GM19240 (cell line): ENCODE data around the gene ARMH2.
"Not testable (repeated sequence)": the region's sequence is repeated elsewhere in the genome, so short reads cannot be mapped to it uniquely, and the experiment has no call there.

Source experiments
- DNase-seq: peaks from one replicate; pipeline ENCODE4 v3.0.0; 2011; ENCODE audit warnings: low spot score; ENCODE audit not compliant: insufficient read length

ARMH2 gene

DNA sequence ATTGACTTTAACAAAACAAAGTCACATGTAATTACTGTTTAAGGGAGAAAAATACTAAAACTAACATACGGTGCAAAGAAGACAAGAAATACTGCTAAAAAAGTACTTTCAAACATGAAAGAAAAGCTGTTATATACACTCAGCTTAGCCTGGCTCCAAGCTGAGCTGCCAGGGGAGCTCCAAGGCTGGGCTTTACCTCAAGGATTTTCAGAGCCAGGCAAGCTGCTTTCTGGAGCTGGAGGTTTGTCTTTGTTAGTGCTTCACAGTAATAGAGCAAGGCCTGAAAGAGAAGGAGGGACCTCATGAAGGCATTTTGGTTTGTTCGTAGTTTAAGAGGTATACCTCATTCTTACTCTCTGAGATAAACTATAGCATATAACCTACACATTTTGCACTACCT lies 19.6 kb upstream of the ARMH2 start:
- no peak for DNase-seq

DNA sequence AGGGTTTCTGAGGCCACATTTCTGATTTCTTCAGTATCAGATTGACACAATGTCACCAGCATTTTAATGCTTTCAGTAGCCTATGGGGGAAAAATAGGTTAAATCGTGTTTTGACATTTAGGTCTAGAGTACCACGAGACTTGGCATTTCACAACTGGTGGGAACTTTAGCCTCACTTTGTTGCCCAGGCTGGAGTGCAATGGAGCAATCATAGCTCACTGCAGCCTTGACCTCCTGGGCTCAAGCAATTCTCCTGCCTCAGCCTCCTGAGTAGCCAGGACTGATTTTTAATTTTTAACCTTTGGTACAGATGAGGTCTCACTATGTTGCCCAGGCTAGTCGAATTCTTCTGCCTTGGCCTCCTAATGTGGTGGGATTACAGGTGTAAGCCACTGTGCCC lies 11.0 kb upstream of the ARMH2 start:
- no peak for DNase-seq

DNA sequence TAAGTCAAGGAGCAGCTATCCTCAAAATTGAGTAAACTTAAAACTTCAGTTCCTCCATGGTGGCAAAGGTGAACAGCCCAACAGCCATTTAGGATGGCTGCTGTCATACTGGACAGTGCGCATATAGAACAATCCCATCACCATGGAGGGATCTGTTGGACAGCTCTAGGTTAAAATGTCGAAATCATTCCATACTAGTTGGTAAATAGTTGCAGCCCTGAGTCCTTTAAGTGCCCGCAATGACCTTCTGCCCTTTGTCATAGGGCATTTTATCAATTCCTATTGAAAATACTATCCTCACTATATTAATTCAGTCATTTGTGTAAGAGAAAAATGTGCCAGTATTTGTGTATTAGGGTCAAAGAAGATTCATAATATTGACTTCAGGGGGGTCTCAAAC lies 8.9 kb upstream of the ARMH2 start:
- no peak for DNase-seq

DNA sequence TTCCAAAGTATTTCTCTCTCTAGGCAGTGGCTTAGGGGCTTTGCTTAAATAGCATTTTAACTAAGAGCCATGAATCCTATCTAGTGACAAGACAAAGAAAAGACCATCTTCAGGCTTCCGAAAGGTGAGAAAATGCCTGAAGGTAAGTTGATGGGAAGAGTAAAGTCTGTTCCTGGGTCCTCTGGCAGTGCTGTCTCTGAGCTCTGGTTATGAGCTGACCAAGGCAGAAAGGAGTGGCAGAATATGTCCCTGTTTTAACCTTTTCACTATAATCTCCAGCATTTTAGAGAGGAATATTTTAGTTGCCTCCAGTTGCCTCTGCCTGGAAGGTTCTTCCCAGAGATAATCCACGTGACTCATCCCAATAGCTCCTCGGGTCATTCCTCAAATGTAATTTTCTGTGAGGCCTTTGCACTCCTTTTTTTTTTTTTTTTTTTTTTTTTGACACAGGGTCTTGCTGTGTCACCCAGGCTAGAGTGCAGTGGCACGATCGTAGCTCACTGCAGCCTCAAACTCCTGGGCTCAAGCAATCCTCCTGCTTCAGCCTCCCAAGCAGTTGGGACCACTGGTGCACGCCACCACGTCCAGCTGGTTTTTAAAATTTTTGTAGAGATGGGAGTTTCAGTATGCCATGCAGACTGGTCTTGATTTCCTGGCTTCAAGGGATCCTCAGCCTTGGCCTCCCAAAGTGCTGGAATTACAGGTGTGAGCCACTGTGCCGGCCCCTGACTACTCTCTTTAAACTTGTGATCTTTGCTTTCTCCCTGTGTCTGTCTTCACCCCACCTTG lies 3.7 kb upstream of the ARMH2 start:
- no peak for DNase-seq

DNA sequence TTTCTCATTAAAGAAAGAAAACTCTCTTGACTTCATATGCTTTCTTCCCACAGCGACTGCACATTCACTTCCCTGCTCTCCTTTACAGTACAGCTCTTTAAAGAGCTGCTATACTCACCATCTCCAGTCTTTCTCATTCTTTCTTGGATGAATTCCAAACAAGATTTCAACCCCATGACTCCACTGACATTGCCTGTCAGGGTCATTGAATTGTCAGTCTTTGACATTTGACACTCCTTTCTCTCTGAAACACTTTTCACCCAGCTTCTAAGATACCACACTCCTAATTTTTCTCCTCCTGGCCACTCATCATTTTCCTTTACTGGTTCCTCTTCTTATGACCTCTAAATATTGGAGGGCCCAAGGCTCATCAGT lies 811 bp upstream of the ARMH2 start:
- no peak for DNase-seq

DNA sequence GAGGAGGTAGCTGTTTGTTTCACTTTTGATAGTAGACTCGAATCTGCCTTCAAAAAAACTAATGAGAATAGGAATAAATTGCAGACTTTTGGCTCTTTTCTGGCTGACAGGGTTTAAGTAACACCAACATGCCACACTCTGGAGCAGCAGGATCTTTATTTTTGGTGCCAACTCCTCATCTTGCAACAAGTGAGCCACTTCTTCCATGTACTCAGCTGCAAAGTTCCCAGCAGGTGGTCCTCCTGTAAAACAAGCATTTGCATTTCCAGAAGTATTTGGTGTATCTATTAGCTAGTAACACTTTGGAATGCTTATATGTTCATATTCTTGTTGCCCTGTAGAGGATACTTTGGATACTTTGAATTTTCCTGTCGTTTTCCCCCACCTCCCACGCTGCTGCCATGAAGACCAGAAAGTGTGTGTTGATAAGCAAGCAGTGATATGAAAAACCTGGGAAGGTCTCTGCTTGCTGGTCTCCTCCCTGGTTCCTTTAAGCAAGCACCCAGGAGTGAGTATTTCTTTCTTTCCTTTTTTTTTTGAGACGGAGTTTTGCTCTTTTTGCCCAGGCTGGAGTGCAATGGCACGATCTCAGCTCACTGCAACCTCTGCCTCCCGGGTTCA lies 1.0 kb downstream of the ARMH2 start:
- DNase-seq = no peak

DNA sequence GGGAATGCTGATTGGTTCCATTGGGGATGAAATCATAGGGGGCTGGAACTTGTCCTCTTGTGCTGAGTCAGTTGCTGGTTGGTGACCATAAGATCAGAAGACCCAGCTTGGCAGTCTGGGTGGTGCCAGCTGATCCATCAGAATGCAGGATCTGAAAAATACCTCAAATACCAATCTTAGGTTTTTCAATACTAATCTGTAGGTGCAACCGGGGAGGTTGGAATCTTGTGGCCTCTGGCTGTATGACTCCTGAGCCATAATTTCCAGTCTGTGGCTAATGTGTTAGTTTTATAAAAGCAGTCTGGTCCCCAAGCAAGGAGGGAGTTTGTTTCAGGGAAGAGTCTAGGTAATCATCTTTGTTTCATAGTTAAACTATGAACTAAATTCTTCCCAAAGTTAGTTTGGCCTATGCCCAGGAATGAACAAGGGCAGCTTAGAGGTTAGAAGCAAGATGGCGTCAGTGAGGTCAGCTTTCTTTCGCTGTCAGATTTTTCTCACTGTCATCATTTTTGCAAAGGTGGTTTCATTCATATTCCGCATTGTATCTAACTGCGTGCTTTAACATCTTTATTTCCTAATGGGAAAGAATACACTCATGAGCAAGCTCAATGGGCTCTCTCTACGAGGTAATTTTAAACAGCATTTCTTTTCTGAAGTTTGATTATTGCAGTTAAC lies 2.0 kb downstream of the ARMH2 start:
- DNase-seq = no peak

DNA sequence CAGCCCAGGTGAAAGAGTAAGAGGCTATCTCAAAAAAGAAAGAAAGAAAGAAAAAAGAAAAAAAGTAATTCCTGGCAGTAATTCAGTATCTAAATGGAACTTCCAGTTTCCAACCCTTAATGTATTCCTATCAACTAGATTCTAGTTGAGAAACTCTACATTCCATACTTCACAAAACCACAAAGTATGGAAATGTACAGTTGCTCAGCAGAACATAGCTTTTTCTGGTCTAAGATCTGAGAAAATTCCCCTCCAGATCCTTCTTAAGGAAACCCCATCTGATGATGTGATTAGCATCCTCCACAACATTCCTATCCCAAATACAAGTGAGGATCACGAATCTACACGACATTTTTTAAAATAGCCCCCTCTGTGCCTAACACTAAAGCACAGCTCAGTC lies 3.6 kb downstream of the ARMH2 start:
- no peak for DNase-seq

DNA sequence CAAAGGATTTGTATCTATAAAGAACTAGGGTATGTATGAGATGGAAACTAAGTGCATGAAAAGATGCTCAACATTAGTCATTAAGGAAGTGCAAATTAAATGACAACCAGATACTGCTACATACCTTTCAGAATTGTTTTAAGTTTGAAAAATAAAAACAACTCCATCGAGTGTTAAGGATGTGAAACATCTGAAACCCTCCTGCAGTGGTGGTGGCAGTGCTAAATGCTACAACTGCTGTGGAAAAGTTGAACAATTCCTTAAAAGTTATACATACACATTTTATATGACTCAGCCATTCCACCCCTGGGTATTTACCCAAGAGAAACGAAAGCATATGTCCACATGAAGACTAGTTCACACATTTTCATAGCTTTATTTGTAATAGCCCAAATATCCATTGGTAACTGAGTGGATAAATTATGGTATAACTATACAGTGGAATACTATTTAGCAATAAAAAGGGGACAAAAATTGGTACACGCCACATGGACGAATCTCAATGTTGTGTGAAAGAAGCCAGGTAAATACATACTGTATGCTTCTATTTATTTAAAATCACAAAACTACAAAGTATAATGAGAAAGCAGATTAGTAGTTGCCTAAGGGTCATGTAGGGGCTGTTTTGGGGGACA lies 10.6 kb downstream of the ARMH2 start:
- no peak for DNase-seq

DNA sequence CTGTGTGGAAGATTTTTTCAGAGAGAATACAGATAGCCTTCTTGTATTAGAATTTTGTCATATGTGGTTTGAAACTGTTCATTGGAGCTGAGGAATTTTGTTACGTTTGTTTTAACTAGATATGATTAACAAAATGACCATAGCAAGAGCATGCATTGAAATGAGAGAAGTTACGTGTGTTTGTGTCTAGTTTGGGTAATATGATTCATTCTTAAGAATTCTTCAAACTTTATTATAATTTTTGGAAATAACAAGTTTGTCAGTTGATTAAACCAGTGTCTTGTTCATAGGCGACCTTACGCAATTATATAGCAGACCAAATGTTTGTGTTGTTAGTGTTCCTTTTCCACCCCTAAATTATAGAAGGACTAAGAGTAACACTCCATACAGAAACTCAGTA lies 18.5 kb downstream of the ARMH2 start:
- no peak for DNase-seq

DNA sequence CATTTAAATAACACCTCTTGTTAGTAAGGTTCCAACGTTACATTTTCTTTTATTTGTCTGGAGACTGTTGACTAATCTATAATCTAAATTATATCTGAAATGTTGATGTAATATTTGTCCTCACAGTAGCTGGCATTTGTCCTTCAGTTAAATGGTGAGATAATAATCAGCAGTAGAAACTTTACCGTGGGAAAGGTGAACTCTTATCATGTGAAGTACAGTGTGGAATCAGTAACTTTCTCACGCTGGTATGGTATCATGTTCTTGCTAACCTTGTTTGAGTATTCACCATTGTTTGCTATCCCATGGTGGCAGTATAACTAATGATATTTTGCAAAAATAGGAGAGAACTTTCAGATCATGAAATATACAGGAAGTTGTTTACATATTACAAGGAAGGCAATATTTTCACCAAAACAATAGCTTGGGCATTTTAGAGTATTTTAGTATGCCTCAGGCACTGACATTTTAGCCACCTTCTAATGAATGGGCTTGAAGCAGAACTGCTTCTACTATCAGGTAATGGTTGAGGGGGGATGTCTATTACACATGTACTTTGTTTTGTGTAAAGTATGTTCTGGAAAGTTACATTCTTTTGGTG lies 19.2 kb downstream of the ARMH2 start:
- no peak for DNase-seq

DNA sequence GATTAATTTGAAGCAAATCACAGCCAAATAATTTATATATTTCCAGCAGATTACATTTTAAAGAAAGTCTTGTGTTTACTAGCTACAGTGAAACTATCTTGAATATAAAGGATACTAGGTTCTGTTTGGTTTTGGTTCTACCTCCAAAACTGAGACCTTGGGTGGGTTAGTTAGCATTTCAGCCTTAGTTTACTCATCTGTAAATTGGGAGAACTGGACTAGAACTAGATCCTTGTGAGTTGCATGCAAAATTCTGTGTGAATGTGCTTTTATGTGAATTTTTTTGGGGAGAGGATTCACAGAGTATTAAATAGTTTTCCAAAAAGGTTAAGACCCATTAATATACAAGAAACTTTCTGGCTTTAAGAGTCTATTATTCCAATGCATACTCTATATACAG lies 19.8 kb downstream of the ARMH2 start:
- DNase-seq = no peak

DNA sequence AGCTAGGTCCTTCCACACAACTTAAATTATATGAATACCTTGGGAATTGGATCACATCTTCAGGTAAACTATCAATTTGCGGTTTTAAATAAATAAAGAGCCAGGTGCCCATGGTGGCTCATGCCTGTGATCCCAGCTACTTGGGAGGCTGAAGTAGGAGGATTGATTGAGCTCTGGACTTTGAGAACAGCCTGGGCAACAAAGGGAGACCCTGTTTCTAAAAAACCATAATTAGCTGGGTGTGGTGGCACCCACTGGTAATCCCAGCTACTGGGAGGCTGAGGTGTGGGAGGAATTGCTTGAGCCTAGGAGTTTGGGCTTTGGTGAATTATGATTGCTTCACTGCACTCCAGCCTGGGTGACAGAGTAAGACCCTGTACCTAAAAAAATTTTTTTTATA lies 20.6 kb downstream of the ARMH2 start:
- DNase-seq = no peak

DNA sequence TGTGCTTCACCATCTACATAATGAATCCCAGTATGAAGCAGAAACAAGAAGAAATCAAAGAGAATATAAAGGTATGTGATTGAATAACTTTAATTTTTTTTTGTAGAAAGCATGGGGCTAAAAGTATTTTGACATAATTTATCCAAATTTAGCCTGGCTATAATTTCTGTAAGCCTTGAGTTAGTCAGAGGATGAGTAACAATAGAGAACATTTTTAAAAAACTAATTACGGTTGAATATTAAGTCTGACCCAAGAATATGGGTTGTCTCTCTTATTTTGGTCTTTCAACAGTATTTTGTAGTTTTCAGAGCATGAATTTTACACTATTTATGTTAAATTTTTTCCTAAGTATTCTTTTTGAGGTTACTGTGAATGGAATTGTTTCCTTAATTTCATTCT lies 21.5 kb downstream of the ARMH2 start:
- DNase-seq = no peak

DNA sequence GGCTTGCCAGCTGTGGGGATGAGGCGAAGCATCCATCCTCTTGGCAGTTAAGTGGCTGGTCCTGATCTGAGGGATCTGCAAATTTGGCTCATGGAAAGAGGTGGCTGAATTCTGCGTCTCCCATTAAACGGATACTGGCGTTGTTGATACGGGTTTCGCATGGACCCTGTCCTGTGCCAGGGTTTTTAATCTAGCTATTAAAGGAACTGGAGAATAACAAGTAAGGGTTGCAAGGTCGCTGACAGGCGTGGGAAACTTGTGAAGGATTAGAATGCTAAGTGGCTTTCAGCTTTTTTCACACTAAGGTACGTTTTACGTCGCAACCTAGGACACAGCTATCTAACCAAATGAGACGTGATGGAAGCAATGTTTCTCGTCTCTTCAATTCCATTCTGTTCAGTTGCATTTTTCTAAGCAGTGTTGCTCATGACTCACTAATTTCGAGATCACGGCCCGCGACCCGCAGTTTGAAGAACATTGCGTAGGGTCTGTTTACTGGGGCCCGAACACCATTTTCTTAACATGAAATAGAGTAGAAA lies 23.1 kb downstream of the ARMH2 start:
- no peak for DNase-seq

DNA sequence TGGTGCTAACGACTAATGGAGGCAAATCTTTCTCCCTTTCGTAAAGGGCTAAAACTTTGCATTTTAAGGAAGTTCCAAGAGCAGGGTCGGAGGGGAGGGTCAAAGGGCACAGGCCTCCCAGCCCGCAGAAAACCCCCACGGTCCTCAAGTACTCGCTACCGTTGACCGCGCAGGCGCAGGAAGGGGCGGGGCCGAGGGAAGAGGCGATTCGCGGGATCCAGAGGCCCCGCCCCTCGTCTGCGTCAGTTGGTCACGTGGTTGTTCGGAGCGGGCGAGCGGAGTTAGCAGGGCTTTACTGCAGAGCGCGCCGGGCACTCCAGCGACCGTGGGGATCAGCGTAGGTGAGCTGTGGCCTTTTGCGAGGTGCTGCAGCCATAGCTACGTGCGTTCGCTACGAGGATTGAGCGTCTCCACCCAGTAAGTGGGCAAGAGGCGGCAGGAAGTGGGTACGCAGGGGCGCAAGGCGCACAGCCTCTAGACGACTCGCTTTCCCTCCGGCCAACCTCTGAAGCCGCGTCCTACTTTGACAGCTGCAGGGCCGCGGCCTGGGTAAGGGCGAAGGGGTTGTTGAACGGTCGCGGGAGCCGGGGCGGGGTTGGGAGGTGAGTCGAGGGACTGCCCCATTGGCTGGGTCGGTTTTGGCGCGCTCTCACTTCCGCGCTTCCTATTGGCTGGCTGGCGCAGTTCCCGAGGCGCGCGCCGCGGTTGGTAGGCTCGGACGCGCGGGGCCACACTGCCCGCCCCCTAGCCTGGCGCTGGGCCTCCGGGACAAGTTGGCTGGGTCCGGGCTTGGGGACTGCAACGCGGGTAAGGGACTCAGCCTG lies 23.8 kb downstream of the ARMH2 start, which contains the start of gene GMNN:
Gene GMNN (plus strand): TSS at position 242 of the 824 bp plus-strand sequence. CDS start 2,310 bp downstream, outside the sequence.
- DNase-seq = peak; percentile 82

DNA sequence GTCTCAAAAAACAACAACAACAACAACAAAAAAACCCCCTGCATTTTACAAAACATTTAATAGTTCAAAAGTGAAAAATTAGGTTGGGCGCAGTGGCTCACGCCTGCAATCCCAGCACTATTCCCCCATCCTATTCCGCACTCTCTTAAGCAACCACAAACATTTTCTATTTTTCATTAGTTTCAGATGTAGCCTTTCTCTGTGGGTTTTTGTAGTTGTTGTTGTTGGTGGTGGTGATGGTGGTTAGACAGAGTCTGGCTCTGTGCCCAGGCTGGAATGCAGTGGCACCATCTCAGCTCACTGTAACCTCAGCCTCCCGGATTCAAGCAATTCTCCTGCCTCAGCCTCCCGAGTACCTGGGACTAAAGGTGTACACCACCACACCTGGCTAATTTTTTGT lies 30.4 kb downstream of the ARMH2 start:
- no peak for DNase-seq

DNA sequence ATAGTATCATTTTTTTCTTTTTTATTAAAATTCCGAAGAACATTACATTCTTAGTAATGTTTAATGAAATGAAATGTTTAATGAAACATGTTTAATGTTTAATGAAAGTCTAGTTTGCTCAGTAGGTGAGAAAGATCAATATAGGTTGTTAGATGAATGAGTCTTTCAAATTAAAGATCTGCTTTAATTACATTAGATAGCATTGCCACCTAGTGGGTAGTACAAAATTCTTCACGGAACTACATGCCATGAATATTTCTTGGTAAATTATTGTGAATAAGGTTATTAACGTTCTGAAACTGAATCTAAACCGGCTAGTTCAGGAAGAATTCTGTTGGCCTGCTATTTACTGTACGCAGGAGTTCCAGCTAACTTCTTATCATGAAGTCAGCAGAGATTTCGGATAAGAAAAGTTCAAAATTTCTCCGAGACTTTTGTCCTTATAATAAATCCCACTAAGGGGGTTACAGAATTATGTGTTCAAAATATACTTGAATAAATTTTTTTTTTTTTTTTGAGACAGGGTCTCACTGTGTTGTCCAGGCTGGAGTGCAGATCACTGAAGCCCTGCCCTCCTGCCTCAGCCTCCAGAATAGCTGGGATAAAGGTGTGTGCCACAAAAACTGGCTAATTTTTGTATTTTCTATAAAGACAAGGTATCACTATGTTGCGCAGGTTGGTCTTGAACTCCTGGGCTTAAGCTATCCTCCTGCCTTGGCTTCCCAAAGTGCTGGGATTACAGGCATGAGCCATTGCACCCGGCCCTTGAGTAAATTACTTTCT lies 31.8 kb downstream of the ARMH2 start:
- DNase-seq = no peak

DNA sequence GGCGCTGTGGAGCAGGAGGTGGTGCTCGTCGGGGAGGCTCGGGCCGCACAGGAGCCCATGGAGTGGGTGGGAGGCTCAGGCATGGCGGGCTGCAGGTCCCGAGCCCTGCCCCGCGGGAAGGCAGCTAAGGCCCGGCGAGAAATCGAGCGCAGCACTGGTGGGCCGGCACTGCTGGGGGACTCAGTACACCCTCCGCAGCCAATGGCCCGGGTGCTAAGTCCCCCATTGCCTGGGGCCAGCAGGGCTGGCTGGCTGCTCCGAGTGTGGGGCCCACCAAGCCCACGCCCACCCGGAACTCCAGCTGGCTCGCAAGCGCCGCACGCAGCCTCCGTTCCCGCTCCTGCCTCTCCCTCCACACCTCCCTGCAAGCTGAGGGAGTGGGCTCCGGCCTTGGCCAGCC lies 32.7 kb downstream of the ARMH2 start:
- DNase-seq = not testable (repeated sequence)
